ENCODE results near the gene MSH2.

The MSH2 gene

GRCh38 chr2:47510745-47511144 lies 107.8 kb downstream of the MSH2 start:
- no peak for DNase-seq

GRCh38 chr2:47512581-47513083 lies 109.7 kb downstream of the MSH2 start:
- DNase-seq, result no peak

GRCh38 chr2:47513981-47514520 lies 111.1 kb downstream of the MSH2 start:
- no peak for DNase-seq

GRCh38 chr2:47516360-47517104 lies 113.6 kb downstream of the MSH2 start:
- no peak for DNase-seq

GRCh38 chr2:47518497-47519146 lies 115.7 kb downstream of the MSH2 start:
- DNase-seq, result no peak

GRCh38 chr2:47519147-47519537 lies 116.2 kb downstream of the MSH2 start:
- DNase-seq, result no peak

GRCh38 chr2:47519604-47520301 lies 116.8 kb downstream of the MSH2 start:
- DNase-seq, result no peak

- DNase-seq, result no peak
Measured at GRCh38 chr2:47520302-47520630, 117.3 kb downstream of the MSH2 start.

- DNase-seq, result peak; percentile 64
Measured at GRCh38 chr2:47520825-47521665, 118.1 kb downstream of the MSH2 start.

- DNase-seq, result no peak
Measured at GRCh38 chr2:47521666-47522285, 118.8 kb downstream of the MSH2 start.

GRCh38 chr2:47525167-47525566 lies 122.2 kb downstream of the MSH2 start:
- DNase-seq, result no peak

- DNase-seq, result no peak
Measured at GRCh38 chr2:47528455-47528854, 125.5 kb downstream of the MSH2 start.

GRCh38 chr2:47528874-47529273 lies 125.9 kb downstream of the MSH2 start:
- DNase-seq, result no peak

GRCh38 chr2:47530105-47530760 lies 127.3 kb downstream of the MSH2 start:
- DNase-seq, result no peak

GRCh38 chr2:47531378-47532042 lies 128.6 kb downstream of the MSH2 start:
- no peak for DNase-seq
